HG03175 (cell line): Measurements from ENCODE around the gene GPC3.
"Not testable (repeated sequence)": the region's sequence is repeated elsewhere in the genome, so short reads cannot be mapped to it uniquely, and the experiment has no call there.

Experiments used
- ATAC-seq: cut with Tn5 transposase; IDR thresholded peaks from one replicate; pipeline ENCODE4 v1.9.1; 2021; ENCODE audit warnings: mild to moderate bottlenecking, moderate library complexity; ENCODE audit not compliant: unreplicated experiment

GPC3 gene

GRCh38 chrX:133789829-133790228 lies 195.6 kb downstream of the GPC3 start:
- no peak for ATAC-seq

GRCh38 chrX:133786382-133786781 lies 199.0 kb downstream of the GPC3 start:
- no peak for ATAC-seq

GRCh38 chrX:133783274-133783673 lies 202.1 kb downstream of the GPC3 start:
- ATAC-seq, result peak; percentile 73

- ATAC-seq, result no peak
These were observed 204.2 kb downstream of the GPC3 start for GRCh38 chrX:133781174-133781573.

- ATAC-seq, result no peak
These were observed 209.3 kb downstream of the GPC3 start for GRCh38 chrX:133776072-133776471.

GRCh38 chrX:133774807-133775206 lies 210.6 kb downstream of the GPC3 start:
- ATAC-seq, result no peak

GRCh38 chrX:133771086-133771646 lies 214.2 kb downstream of the GPC3 start:
- ATAC-seq, result no peak

GRCh38 chrX:133762976-133763548 lies 222.3 kb downstream of the GPC3 start:
- ATAC-seq, result not testable (repeated sequence)

- no peak for ATAC-seq
These were observed 230.7 kb downstream of the GPC3 start for GRCh38 chrX:133754657-133755056.

GRCh38 chrX:133749951-133750350 lies 235.4 kb downstream of the GPC3 start:
- no peak for ATAC-seq

GRCh38 chrX:133749370-133749769 lies 236.0 kb downstream of the GPC3 start:
- ATAC-seq, result no peak

- ATAC-seq, result no peak
These were observed 238.2 kb downstream of the GPC3 start for GRCh38 chrX:133747196-133747595.

GRCh38 chrX:133746593-133746992 lies 238.8 kb downstream of the GPC3 start:
- no peak for ATAC-seq

GRCh38 chrX:133745349-133745748 lies 240.0 kb downstream of the GPC3 start:
- ATAC-seq, result peak; percentile 76

GRCh38 chrX:133742602-133743305 lies 242.6 kb downstream of the GPC3 start:
- ATAC-seq, result no peak

- ATAC-seq, result no peak
These were observed 244.1 kb downstream of the GPC3 start for GRCh38 chrX:133741303-133741702.

- ATAC-seq, result no peak
These were observed 258.8 kb downstream of the GPC3 start for GRCh38 chrX:133726642-133727041.

GRCh38 chrX:133726211-133726630 lies 259.2 kb downstream of the GPC3 start:
- no peak for ATAC-seq

GRCh38 chrX:133723930-133724329 lies 261.5 kb downstream of the GPC3 start:
- ATAC-seq, result no peak

GRCh38 chrX:133722756-133723155 lies 262.6 kb downstream of the GPC3 start:
- ATAC-seq, result no peak

GRCh38 chrX:133720269-133720668 lies 265.1 kb downstream of the GPC3 start:
- ATAC-seq, result not testable (repeated sequence)

- no peak for ATAC-seq
These were observed 269.7 kb downstream of the GPC3 start for GRCh38 chrX:133715715-133716114.
